GM19324 (cell line): ENCODE measurements around the gene RPL35A.
"Not testable (repeated sequence)": the region's sequence is repeated elsewhere in the genome, so short reads cannot be mapped to it uniquely, and the experiment has no call there.

Experiments used
- ATAC-seq: cut with Tn5 transposase; IDR thresholded peaks from one replicate; pipeline ENCODE4 v1.9.1; 2021; ENCODE audit warnings: mild to moderate bottlenecking, moderate library complexity; ENCODE audit not compliant: unreplicated experiment, low FRiP score

Gene RPL35A

GRCh38 chr3:197949778-197950676, at the start of gene RPL35A:
Gene RPL35A (plus strand): TSS chr3:197950190. CDS start chr3:197950968, 778 bp downstream.
- ATAC-seq = peak; percentile 84

GRCh38 chr3:197901626-197902025, 48.4 kb upstream of the RPL35A start:
- no peak for ATAC-seq

GRCh38 chr3:197906023-197906849, 43.8 kb upstream of the RPL35A start:
- ATAC-seq = peak; percentile 68

GRCh38 chr3:197906850-197907187, 43.2 kb upstream of the RPL35A start:
- no peak for ATAC-seq

GRCh38 chr3:197907196-197907595, 42.8 kb upstream of the RPL35A start:
- no peak for ATAC-seq

- not testable (repeated sequence) for ATAC-seq
These were observed 41.4 kb upstream of the RPL35A start for GRCh38 chr3:197908550-197908949.

GRCh38 chr3:197908957-197909701, 40.9 kb upstream of the RPL35A start:
- no peak for ATAC-seq

- ATAC-seq = no peak
These were observed 37.1 kb upstream of the RPL35A start for GRCh38 chr3:197912741-197913476.

- no peak for ATAC-seq
These were observed 36.2 kb upstream of the RPL35A start for GRCh38 chr3:197913641-197914380.

GRCh38 chr3:197921429-197922275, 28.3 kb upstream of the RPL35A start:
- ATAC-seq = not testable (repeated sequence)

- no peak for ATAC-seq
These were observed 23.6 kb upstream of the RPL35A start for GRCh38 chr3:197926418-197926817.

GRCh38 chr3:197927578-197927977, 22.4 kb upstream of the RPL35A start:
- ATAC-seq = not testable (repeated sequence)

- ATAC-seq = no peak
These were observed 13.1 kb upstream of the RPL35A start for GRCh38 chr3:197936819-197937384.

GRCh38 chr3:197940745-197941384, 9.1 kb upstream of the RPL35A start:
- ATAC-seq = no peak

- no peak for ATAC-seq
These were observed 6.9 kb upstream of the RPL35A start for GRCh38 chr3:197942956-197943556.

GRCh38 chr3:197949191-197949777, 706 bp upstream of the RPL35A start:
- no peak for ATAC-seq

- no peak for ATAC-seq
These were observed 679 bp downstream of the RPL35A start for GRCh38 chr3:197950677-197951061.
